RWPE2 (cell line): ENCODE measurements around the gene SYNJ2.

Experiments
- ATAC-seq: fragments of 200-7000 bp; cut with Tn5 transposase; 3 replicates; pipeline ENCODE4 v1.9.1; 2021; ENCODE audit warnings: low read depth
- DNase-seq: peaks from one replicate; pipeline ENCODE4 v3.0.0-alpha.2; 2020; ENCODE audit warnings: low spot score
- H3K27ac ChIP-seq: fragments of 450-650 bp; 2 replicates; pipeline ENCODE4 v1.5.1; 2017; ENCODE audit warnings: mild to moderate bottlenecking; ENCODE audit not compliant: poor library complexity, severe bottlenecking
- H3K27me3 ChIP-seq: fragments of 250-450 bp; sonication (Bioruptor Pico); 2 replicates; pipeline ENCODE4 v1.5.1; 2021; ENCODE audit warnings: mild to moderate bottlenecking, moderate library complexity; ENCODE audit not compliant: insufficient read depth, poor library complexity, severe bottlenecking
- H3K36me3 ChIP-seq: fragments of 250-450 bp; sonication (Bioruptor Pico); 2 replicates; pipeline ENCODE4 v1.5.1; 2020; ENCODE audit warnings: low read depth, mild to moderate bottlenecking, moderate library complexity
- H3K4me1 ChIP-seq: fragments of 250-450 bp; sonication (Bioruptor Pico); 2 replicates; pipeline ENCODE4 v1.5.1; 2021; ENCODE audit warnings: mild to moderate bottlenecking, moderate library complexity; ENCODE audit not compliant: insufficient read depth, poor library complexity, severe bottlenecking
- H3K4me3 ChIP-seq: fragments of 250-450 bp; sonication (Bioruptor Pico); 2 replicates; pipeline ENCODE4 v1.5.1; 2021; ENCODE audit warnings: mild to moderate bottlenecking, moderate library complexity; ENCODE audit not compliant: severe bottlenecking
- H3K9me3 ChIP-seq: fragments of 250-450 bp; sonication (Bioruptor Pico); 2 replicates; pipeline ENCODE4 v1.5.1; 2021; ENCODE audit warnings: mild to moderate bottlenecking, moderate library complexity; ENCODE audit not compliant: severe bottlenecking
- TF ChIP-seq, protein P1 (sequence below): fragments of 450-650 bp; IDR thresholded peaks from one replicate; pipeline ENCODE4 v1.5.1; 2017; ENCODE audit warnings: mild to moderate bottlenecking, moderate library complexity; ENCODE audit not compliant: poor library complexity, severe bottlenecking

Gene SYNJ2

DNA sequence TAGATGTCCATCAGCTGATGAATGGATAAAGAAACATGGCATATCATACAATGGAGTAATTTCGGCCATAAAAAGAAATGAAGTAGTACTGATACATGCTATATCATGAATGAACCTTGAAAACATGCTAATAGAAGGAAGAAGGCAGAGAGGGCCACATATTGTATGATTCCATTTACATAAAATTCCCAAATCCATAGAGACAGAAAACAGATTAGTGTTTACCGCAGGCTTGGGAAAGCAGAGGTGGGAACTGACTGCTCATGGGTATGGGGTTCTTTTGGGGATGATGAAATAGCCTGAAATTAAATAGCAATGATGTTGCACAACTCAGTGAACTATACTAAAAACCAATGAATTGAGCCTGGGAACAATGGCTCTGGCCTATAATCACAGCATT, 128.1 kb downstream of the SYNJ2 start:
- Histone ChIP-seq H3K36me3 (peaks cover 8% of the 10 kb centered on the region), H3K4me1 (no peaks in the 10 kb centered on the region), H3K9me3 (no peaks in the 10 kb centered on the region), H3K27me3 (no peaks in the 10 kb centered on the region), H3K27ac (no peak overlapping the region), H3K4me3 (no peak overlapping the region)
- no peak for DNase-seq
- ATAC-seq, result no peak
- TF ChIP-seq, protein P1, sequence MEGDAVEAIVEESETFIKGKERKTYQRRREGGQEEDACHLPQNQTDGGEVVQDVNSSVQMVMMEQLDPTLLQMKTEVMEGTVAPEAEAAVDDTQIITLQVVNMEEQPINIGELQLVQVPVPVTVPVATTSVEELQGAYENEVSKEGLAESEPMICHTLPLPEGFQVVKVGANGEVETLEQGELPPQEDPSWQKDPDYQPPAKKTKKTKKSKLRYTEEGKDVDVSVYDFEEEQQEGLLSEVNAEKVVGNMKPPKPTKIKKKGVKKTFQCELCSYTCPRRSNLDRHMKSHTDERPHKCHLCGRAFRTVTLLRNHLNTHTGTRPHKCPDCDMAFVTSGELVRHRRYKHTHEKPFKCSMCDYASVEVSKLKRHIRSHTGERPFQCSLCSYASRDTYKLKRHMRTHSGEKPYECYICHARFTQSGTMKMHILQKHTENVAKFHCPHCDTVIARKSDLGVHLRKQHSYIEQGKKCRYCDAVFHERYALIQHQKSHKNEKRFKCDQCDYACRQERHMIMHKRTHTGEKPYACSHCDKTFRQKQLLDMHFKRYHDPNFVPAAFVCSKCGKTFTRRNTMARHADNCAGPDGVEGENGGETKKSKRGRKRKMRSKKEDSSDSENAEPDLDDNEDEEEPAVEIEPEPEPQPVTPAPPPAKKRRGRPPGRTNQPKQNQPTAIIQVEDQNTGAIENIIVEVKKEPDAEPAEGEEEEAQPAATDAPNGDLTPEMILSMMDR, result no peak

DNA sequence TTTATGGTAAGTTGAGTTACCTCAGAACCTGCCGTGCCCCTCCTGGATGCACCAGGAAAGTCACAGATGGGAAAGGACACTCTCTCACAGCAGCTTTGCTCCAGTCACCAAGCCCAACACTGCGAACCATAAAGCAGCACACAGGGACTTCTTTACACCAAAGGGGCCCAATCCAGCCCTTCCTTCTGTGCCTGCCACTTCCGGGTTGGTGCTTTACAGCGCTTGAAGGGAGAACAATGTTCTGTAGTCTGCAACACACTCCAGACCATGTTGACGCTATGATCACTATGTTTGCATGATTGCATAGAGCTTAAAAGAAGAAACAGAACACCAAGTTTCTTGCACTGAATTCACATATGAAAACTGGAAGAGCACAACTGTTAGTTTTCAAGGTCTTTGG, 129.3 kb downstream of the SYNJ2 start:
- no peaks in the 10 kb centered on the region for H3K4me1 ChIP-seq
- no peaks in the 10 kb centered on the region for H3K27me3 ChIP-seq
- H3K27ac ChIP-seq, result no peak overlapping the region
- ATAC-seq (no peak), DNase-seq (no peak)
- TF ChIP-seq, protein P1, result no peak
- H3K9me3 ChIP-seq, result no peaks in the 10 kb centered on the region
- H3K4me3 ChIP-seq, result no peak overlapping the region
- peaks cover 8% of the 10 kb centered on the region for H3K36me3 ChIP-seq

DNA sequence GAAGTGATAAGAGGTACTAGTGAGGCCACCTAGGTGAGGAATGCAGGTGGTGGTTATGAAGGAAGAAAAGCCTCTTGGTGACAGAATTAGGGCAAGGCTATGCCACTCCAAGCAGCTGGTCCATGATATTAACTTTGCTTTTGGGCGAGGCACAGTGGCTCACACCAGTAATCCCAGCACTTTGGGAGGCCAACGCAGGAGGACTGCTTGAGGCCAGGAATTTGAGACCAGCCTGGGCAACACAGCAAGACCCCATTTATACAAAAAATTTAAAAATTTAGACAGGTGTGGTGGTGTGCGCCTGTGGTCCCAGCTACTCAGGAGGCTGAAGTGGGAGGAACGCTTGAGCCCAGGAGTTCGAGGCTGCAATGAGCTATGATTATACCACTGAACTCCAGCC, 130.3 kb downstream of the SYNJ2 start:
- TF ChIP-seq, protein P1, result no peak
- ATAC-seq, result no peak
- Histone ChIP-seq H3K27me3 (no peaks in the 10 kb centered on the region), H3K4me3 (no peak overlapping the region), H3K36me3 (peaks cover 8% of the 10 kb centered on the region), H3K27ac (no peak overlapping the region), H3K4me1 (no peaks in the 10 kb centered on the region), H3K9me3 (no peaks in the 10 kb centered on the region)
- DNase-seq, result no peak

DNA sequence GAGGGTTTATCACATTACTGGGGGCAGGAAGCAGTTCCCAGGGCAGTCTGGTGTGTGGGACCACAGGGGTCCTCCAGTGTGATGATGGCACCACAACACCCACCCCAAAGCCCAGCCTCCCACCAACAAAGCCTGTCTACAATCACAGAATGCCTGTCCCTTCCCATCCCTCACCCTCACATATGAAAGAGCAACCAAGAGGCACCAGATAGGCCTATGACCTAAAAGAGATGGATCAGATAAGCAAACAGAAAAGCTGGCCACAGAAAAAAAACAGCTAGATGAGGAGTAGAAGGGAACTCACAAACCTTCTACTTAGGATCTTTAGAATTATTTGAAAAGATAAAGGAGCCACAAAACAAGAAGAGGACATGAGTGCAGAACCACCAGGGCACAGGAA, 132.1 kb downstream of the SYNJ2 start:
- H3K9me3 ChIP-seq, result no peaks in the 10 kb centered on the region
- peaks cover 8% of the 10 kb centered on the region for H3K36me3 ChIP-seq
- TF ChIP-seq, protein P1, result no peak
- ATAC-seq, result no peak
- H3K4me3 ChIP-seq, result no peak overlapping the region
- no peaks in the 10 kb centered on the region for H3K27me3 ChIP-seq
- no peak for DNase-seq
- H3K4me1 ChIP-seq, result no peaks in the 10 kb centered on the region
- no peak overlapping the region for H3K27ac ChIP-seq

DNA sequence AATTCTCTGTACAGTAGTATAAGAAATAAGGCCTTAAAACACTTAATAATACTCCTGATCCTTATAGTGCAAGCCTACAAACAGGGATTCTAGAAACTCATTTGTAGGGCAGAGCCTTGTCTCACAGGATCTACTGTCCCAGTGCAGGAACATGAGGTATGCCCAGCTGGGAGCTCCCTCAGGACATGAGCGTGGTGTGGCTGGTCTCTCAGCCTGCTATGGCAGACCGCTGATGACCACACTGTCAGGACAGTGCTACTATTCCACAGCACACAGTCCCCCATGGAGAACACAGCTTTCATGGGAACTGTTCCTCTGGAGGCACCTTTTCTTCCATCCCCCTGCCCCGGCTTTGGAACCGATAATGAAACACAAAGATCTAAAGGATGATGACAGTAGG, 133.4 kb downstream of the SYNJ2 start:
- no peaks in the 10 kb centered on the region for H3K4me1 ChIP-seq
- H3K27ac ChIP-seq, result no peak overlapping the region
- no peaks in the 10 kb centered on the region for H3K9me3 ChIP-seq
- ATAC-seq (no peak), DNase-seq (no peak)
- TF ChIP-seq, protein P1, result no peak
- peaks cover 4% of the 10 kb centered on the region for H3K36me3 ChIP-seq
- H3K27me3 ChIP-seq, result no peaks in the 10 kb centered on the region
- H3K4me3 ChIP-seq, result no peak overlapping the region
